AG09309 (cell line): ENCODE data around the gene NDUFB5.

ENCODE experiments used
- DNase-seq: peaks from one replicate; pipeline ENCODE4 v3.0.0-alpha.2; 2010; ENCODE audit warnings: low read depth
- H3K4me3 ChIP-seq: 2 replicates; pipeline ENCODE4 v1.5.1; 2011; ENCODE audit warnings: mild to moderate bottlenecking, low read depth, low read length, moderate library complexity; ENCODE audit not compliant: control insufficient read depth
- TF ChIP-seq, protein P1 (sequence below): IDR thresholded peaks from 2 replicates; pipeline ENCODE4 v1.5.1; 2011; ENCODE audit warnings: mild to moderate bottlenecking, low read depth, low read length, inconsistent platforms; ENCODE audit not compliant: insufficient read depth, control insufficient read depth; ENCODE audit errors: missing control alignments

Gene NDUFB5

DNA sequence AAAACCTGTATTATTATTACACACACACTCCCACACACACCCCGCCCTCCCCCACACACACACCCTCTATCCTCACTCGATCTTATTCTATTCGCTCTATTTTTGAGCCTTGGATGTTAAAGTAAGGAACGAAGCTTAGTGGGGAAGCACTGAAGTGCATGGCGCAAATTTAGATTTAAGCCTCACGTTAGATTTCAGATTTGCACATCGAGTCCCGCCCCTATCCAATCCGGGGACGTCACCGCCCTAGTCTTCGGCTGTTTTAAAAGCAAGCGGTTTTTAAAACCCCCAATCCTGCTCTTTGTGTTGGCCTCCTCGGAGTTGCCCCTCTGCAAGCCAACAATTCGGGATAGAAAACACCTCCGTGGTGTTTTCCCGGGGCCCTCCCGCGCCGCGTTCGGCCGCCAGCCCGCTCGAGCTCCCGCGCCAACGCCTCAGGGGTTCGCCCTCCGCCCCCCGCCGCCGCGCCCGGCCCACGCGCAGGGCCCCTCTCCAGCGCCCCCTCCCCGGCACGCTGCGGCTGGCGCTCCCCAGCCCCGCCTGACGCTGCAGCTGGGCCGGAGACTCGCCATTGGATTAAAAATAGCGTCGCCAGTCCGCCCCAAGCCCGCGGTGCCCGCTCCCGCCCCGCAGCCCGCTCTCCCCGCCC, 48.0 kb downstream of the NDUFB5 start, which contains the start of gene USP13:
USP13 (plus strand) TSS at position 594 of the 649 bp plus-strand sequence. CDS start 186 bp downstream, outside the sequence.
- TF ChIP-seq, protein P1, sequence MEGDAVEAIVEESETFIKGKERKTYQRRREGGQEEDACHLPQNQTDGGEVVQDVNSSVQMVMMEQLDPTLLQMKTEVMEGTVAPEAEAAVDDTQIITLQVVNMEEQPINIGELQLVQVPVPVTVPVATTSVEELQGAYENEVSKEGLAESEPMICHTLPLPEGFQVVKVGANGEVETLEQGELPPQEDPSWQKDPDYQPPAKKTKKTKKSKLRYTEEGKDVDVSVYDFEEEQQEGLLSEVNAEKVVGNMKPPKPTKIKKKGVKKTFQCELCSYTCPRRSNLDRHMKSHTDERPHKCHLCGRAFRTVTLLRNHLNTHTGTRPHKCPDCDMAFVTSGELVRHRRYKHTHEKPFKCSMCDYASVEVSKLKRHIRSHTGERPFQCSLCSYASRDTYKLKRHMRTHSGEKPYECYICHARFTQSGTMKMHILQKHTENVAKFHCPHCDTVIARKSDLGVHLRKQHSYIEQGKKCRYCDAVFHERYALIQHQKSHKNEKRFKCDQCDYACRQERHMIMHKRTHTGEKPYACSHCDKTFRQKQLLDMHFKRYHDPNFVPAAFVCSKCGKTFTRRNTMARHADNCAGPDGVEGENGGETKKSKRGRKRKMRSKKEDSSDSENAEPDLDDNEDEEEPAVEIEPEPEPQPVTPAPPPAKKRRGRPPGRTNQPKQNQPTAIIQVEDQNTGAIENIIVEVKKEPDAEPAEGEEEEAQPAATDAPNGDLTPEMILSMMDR = no peak

DNA sequence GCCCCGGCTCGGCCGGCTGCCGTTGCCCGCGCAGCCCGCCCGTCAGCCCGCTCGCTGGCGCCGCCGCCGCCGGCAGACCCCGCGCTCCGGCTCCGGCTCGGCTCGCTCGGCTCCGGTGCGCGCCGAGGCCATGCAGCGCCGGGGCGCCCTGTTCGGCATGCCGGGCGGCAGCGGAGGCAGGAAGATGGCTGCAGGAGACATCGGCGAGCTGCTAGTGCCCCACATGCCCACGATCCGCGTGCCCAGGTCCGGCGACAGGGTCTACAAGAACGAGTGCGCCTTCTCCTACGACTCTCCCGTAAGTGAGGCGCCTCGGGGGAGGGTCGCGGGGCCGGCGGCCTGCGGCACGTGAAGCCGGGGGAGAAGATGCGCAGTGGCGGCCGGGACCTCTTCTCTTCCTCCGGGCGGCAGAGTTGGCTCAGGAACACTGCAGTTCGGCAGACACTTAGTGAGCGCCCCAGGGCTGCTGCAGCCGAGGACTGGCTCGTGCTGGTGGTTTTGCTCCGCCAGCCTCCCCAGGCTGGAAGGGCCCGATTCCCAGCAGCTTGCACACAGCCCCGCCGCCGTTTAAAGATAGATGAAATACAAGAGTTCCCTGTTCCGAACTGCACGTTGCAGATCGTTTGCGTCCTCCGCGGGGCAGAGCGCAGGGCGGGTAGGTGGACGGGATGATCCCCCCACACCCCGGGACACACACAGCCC, 48.7 kb downstream of the NDUFB5 start:
- peak; percentile 52 for DNase-seq
- H3K4me3 ChIP-seq = peak overlapping the region; percentile 97
- TF ChIP-seq, protein P1 = peak; percentile 1

More for the DNA sequence above, 48.0 kb downstream of the NDUFB5 start, which contains the start of gene USP13:
- peak; percentile 34 for DNase-seq
- H3K4me3 ChIP-seq = peak within 1 kb of the TSS; percentile 97

DNA sequence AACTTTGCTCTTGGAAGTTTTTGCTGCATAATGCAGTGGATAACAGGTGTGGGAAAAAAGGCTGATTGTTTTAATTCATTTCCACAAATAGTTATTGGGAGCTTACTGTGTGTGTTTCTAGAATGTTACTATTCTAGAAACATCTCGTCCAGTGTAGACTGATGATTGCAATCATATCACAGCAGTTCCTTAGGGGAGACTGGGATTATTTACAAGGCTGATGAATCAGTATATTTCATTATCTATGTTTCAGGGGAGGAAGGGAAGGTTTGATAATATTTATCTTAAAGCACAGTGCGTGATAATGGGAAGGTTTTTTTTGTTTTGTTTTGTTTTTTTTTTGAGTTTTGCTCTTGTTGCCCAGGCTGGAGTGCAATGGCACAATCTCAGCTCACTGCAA, 50.6 kb downstream of the NDUFB5 start:
- no peak for DNase-seq
- no peak overlapping the region for H3K4me3 ChIP-seq

DNA sequence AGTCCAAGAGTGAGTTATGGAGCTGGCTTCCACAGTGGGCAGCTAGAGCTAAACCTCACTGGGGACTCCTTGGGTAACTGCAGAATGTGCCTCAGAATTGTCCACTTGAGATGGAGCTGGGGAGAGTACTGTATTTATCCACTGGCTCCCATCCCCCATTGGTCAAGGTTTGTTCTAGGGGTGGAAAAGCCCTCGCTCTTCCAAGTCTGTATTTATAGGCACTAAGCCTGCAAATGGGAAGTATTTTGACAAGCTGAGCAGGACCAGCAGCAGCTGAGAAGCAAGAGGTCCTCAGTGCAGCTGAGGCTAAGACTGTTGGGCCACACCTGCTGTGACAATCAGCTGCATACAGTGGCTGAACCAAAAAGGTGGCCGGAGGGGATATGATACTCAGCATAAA, 54.0 kb downstream of the NDUFB5 start:
- TF ChIP-seq, protein P1 = no peak
- DNase-seq = no peak
- no peak overlapping the region for H3K4me3 ChIP-seq

More for the DNA sequence above, 50.6 kb downstream of the NDUFB5 start:
- TF ChIP-seq, protein P1 = no peak

DNA sequence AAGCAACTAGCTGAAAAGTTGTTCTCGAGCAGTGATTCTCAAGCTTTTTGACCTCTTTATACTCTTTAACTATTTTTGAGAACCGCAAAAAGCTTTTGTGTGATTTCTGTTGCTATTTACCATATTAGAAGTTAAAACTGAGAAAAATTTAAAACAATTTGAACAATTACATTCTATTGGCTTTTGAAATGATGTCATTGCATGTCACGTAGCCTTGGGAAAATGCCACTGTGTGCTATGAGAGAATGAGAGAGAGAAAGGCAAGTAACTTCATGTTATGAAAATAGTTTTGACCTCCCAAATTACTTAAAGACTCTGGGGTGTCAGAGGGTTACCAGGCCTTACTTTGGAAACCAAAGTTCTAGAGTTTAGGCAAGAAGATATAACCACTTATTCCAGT, 56.3 kb downstream of the NDUFB5 start:
- DNase-seq = no peak
- TF ChIP-seq, protein P1 = no peak
- no peak overlapping the region for H3K4me3 ChIP-seq

DNA sequence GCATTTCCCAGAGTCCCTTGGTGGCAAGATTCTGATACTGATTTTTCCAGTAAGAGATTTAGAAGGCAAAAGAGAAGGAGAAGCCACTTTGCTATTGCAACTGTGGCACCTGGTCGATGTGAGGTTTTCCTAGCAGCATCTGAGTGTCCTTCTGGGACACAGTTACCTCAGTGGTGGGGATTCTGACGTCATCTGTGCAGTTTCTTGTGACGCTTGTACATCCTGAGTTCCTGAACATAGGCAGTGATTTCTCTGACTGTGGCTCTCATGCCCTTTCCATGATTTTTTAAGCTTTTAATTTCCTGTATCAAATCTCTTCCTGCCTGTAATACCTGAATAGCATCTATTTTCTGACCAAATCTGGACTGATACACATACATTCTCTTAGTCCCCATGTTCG, 57.2 kb downstream of the NDUFB5 start:
- TF ChIP-seq, protein P1 = no peak
- H3K4me3 ChIP-seq = no peak overlapping the region
- no peak for DNase-seq
